Tibial artery (tissue), 4 donors: ENCODE results near the gene C1orf216.

Experiments used
- DNase-seq, 2 donors: peaks; one replicate each; pipeline ENCODE4 v3.0.0-alpha.2; 2019
- H3K27ac ChIP-seq, 2 donors: fragments of 200-600 bp; sonication (generic) in 1 of 2; 1 replicate in 1 of 2; 2 replicates in 1 of 2; pipeline ENCODE4 v1.5.1; 2018 to 2019; ENCODE audit warnings: mild to moderate bottlenecking in 1 of 2
- H3K27me3 ChIP-seq, 2 donors: fragments of 200-600 bp; sonication (generic) in 1 of 2; one replicate each; pipeline versions ENCODE4 v1.5.1 to v1.6.0; 2016 to 2019
- H3K36me3 ChIP-seq, 3 donors: fragments of 200-600 bp; sonication (generic) in 2 of 3; one replicate each; pipeline ENCODE4 v1.5.1; 2016 to 2019; ENCODE audit warnings: mild to moderate bottlenecking in 2 of 3
- H3K4me1 ChIP-seq, 4 donors: fragments of 200-600 bp; sonication (generic) in 2 of 4; 1 replicate in 3 of 4; 2 replicates in 1 of 4; pipeline ENCODE4 v1.5.1; 2016 to 2019
- H3K4me3 ChIP-seq, 2 donors: fragments of 200-600 bp; sonication (generic) in 1 of 2; 1 replicate in 1 of 2; 2 replicates in 1 of 2; pipeline ENCODE4 v1.5.1; 2018 to 2019; ENCODE audit warnings: mild to moderate bottlenecking in 2 of 2
- H3K9me3 ChIP-seq, 3 donors: fragments of 200-600 bp; sonication (generic) in 1 of 3; one replicate each; pipeline ENCODE4 v1.5.1; 2016 to 2019
- CTCF ChIP-seq, 2 experiments: fragments of 200-600 bp in 1 of 2; fragments of 450-650 bp in 1 of 2; IDR thresholded peaks; one replicate each; pipeline ENCODE4 v1.5.1; 2017 to 2019; ENCODE audit warnings: antibody characterized with exemption in 2 of 2, mild to moderate bottlenecking in 1 of 2, moderate library complexity in 1 of 2
- intact Hi-C: fragments of 100-400 bp; cut with DNase I; formaldehyde crosslinking; loops from one replicate; pipeline ENCODE4 v1.15.0; 2023; ENCODE audit warnings: low total_unique reads

C1orf216 gene

GRCh38 chr1:35753626-35754260 lies 35.1 kb upstream of the C1orf216 start:
- Histone ChIP-seq H3K9me3 (no peaks in the 10 kb centered on the region), H3K27me3 (no peaks in the 10 kb centered on the region), H3K4me1 (no peaks in the 10 kb centered on the region), H3K27ac (no peak overlapping the region), H3K4me3 (no peak overlapping the region), H3K36me3 (no peaks in the 10 kb centered on the region)
- intact Hi-C loops = no loop called here
- no peak for TF ChIP-seq CTCF (IDR thresholded peaks at IDR 0.05)
- DNase-seq = no peak

- no peak overlapping the region for H3K4me3 ChIP-seq
- H3K36me3 ChIP-seq = no peaks in the 10 kb centered on the region
- no peaks in the 10 kb centered on the region for H3K27me3 ChIP-seq
- H3K9me3 ChIP-seq = no peaks in the 10 kb centered on the region
- H3K4me1 ChIP-seq = no peaks in the 10 kb centered on the region
- TF ChIP-seq CTCF (IDR thresholded peaks at IDR 0.05) = no peak
- intact Hi-C loops = no loop called here
- no peak for DNase-seq
- H3K27ac ChIP-seq = no peak overlapping the region
Measured at GRCh38 chr1:35748326-35748725, 29.6 kb upstream of the C1orf216 start.

DNA sequence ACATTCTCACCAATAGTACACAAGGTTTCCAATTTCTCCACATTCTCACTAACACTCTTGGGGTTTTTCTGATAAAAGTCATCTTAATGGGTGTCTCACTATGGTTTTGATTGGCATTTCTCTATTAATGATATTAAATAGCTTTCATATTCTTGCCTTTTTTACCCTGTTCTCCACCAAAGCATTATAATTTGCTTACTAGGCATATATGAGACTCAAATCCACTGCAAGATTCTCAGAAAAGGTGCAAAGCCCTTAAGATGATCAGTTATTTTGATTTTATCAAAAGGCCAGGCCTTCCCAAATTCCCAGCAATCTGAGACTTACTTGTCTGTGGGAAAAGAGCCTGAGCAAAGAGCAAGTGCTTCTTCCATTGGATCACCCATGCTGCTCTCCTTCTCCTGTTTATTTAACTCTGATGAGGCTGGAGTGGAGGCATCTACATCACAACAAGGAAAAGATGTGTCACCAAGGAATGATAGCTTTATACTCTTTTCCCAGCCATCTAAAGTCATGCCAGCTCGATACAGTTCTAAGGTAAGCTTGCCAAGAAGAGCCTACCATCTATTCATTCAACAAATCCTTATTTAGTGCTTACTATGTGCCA lies 26.5 kb upstream of the C1orf216 start:
- no peak for TF ChIP-seq CTCF (IDR thresholded peaks at IDR 0.05)
- H3K9me3 ChIP-seq = no peaks in the 10 kb centered on the region
- H3K36me3 ChIP-seq = no peaks in the 10 kb centered on the region
- no peaks in the 10 kb centered on the region for H3K27me3 ChIP-seq
- H3K27ac ChIP-seq = no peak overlapping the region
- H3K4me3 ChIP-seq = no peak overlapping the region
- intact Hi-C loops = no loop called here
- DNase-seq = no peak
- no peaks in the 10 kb centered on the region for H3K4me1 ChIP-seq

DNA sequence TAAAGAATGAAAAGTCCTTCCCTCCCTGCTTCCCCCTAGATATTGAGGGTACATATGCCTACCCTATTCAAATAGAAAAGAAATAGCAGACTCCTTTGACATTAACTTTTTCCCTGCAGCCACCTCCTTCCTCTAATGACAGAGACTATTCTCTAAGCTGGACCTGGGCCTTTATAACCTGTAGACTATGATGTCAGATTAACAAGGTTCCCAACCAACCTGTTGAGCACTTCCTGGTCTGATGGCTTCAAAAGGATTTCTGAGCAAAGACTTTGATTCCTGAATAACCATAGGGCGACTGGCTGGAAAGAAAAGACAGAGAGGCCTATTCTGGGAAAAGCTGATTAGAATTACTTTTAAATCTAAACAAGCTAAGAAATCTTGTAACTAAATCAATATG lies 18.4 kb upstream of the C1orf216 start:
- Histone ChIP-seq H3K4me1 (no peaks in the 10 kb centered on the region), H3K36me3 (no peaks in the 10 kb centered on the region), H3K27me3 (no peaks in the 10 kb centered on the region), H3K27ac (no peak overlapping the region), H3K4me3 (no peak overlapping the region), H3K9me3 (no peaks in the 10 kb centered on the region)
- DNase-seq = no peak
- TF ChIP-seq CTCF (IDR thresholded peaks at IDR 0.05) = no peak
- intact Hi-C loops = no loop called here

DNA sequence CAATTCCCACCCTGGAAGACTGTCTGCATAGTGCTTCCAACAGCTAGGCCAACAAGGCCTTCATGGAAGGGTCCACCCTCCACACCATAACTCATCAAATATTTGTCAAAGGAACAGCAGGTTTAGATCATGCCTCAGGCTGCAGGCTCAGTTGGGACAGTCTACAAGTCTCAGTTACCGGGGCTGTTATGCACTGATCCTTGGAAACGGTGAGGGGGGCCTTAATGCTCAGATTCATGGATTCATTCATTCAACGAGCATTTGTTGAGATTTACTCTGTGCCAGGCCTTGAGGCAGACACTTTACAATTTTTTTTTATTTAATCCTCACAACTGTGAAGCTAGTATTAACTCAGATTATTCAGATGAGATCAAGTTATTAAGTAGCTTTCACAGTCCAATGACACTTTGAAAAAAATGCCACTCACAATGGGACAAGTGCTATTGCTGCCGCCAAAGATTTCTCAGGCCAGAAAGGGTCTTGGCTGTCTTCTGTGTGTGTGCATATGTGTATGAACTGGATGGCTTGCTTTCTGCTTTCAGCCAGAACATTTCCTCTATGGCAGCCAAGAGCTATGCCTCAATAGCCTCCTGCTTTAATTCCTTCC lies 8.9 kb upstream of the C1orf216 start:
- Histone ChIP-seq H3K27me3 (no peaks in the 10 kb centered on the region), H3K27ac (no peak overlapping the region), H3K36me3 (no peaks in the 10 kb centered on the region), H3K4me3 (no peak overlapping the region), H3K4me1 (no peaks in the 10 kb centered on the region), H3K9me3 (no peaks in the 10 kb centered on the region)
- intact Hi-C loops = loop anchor here (5.0 kb wide), 1 partner anchor 160 kb away; no protein-coding TSS in a partner anchor
- no peak for DNase-seq
- no peak for TF ChIP-seq CTCF (IDR thresholded peaks at IDR 0.05)
